ENCODE results near the gene TRAF6.
"Not testable (repeated sequence)": the region's sequence is repeated elsewhere in the genome, so short reads cannot be mapped to it uniquely, and the experiment has no call there.

Gene TRAF6

DNA sequence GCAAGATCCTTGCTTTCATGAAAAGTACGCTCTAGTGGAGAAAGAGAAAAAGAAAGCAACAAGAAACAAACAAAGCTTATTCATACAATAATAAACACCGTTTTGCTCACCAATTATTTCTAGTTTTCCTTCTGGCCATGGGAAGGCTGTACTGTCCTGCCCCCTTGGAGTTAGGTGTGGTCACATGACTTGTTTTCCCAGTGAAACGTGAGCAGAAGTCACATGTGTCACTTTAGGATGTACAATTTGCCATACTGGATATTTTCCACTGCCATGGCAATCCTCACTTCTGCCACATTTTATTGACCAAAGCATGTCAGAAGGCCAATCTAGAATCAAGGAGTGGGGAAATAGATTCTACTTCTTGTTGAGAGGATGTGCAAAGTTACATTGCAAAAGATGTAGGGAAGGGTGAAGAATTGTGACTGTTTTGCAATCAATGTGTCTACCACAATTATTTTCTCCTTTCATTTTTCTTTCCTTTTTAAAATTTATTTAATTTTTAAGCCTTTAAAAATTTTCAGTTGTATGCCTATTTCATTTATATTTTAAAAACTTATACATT, 24.3 kb upstream of the TRAF6 start:
- no peak overlapping the region for H3K27ac ChIP-seq (ENCODE audit: insufficient read depth in 1 of 2, low read depth in 1 of 2, low read length in 2 of 2, poor library complexity in 1 of 2, severe bottlenecking in 2 of 2)
- H3K27me3 ChIP-seq (replicated peaks in 2 of 5; ENCODE audit: control insufficient read depth in 4 of 5, insufficient read depth in 5 of 5, low read length in 4 of 5), result no peaks in the 10 kb centered on the region
- WGBS (ENCODE audit: insufficient coverage), result 100% methylated on average over 1 of the region's 3 CpGs
- DNase-seq, result no peak
- ChIA-PET POLR2A (no interaction called here), CTCF (no interaction called here)
- no peaks in the 10 kb centered on the region for H3K36me3 ChIP-seq (ENCODE audit: control insufficient read depth in 4 of 4, insufficient read depth in 4 of 4, low read length in 3 of 4)
- H3K4me1 ChIP-seq (ENCODE audit: control extremely low read depth in 1 of 4, control insufficient read depth in 4 of 4, insufficient read depth in 4 of 4, low read length in 3 of 4), result peaks cover 0 to 12% (median 4%) of the 10 kb centered on the region in 4 experiments
- H3K4me3 ChIP-seq (ENCODE audit: control insufficient read depth in 1 of 7, extremely low read depth in 1 of 7, insufficient read depth in 4 of 7, low read depth in 2 of 7, low read length in 6 of 7), result no peak overlapping the region
- no peaks in the 10 kb centered on the region for H3K9me3 ChIP-seq (ENCODE audit: control extremely low read depth in 1 of 5, control insufficient read depth in 4 of 5, insufficient read depth in 2 of 5, low read depth in 1 of 5, low read length in 4 of 5)

DNA sequence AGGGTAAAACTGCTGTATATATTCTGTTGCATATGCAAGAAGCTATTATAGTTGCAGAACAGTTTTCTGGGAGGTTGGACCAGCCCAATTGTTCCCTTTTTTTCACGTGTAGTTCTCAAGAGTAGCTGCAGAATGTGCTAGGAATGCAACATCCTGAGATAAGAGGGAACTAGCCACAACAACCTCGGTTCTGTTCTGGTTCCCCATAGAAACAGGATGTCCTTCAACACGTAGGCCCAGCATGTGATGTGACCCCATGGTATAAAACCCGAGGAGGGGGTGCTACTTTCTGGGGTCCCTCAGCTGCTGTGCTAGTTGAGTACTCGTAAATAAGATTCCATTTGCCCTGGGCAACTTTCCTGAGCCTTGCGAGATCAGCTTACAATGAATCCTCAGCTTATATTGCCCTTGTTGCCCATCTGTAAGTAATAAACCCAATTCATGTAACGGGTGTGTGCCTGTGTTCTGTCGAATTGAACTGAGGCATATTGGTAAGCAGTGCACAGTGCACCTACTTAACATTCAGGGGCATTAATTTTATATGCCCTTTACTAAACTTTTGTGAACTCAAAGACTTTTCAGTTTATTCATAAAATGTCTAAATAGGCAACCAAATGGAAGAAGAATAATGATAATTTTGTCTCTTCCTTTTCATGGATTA, 23.0 kb upstream of the TRAF6 start:
- Histone ChIP-seq H3K4me1 (ENCODE audit: control extremely low read depth in 1 of 4, control insufficient read depth in 4 of 4, insufficient read depth in 4 of 4, low read length in 3 of 4) (peaks cover 0 to 12% (median 4%) of the 10 kb centered on the region in 4 experiments), H3K27me3 (replicated peaks in 2 of 5; ENCODE audit: control insufficient read depth in 4 of 5, insufficient read depth in 5 of 5, low read length in 4 of 5) (no peaks in the 10 kb centered on the region), H3K4me3 (ENCODE audit: control insufficient read depth in 1 of 7, extremely low read depth in 1 of 7, insufficient read depth in 4 of 7, low read depth in 2 of 7, low read length in 6 of 7) (peak overlapping the region in 2 of 7 experiments; percentile 5 to 20), H3K36me3 (ENCODE audit: control insufficient read depth in 4 of 4, insufficient read depth in 4 of 4, low read length in 3 of 4) (no peaks in the 10 kb centered on the region), H3K27ac (ENCODE audit: insufficient read depth in 1 of 2, low read depth in 1 of 2, low read length in 2 of 2, poor library complexity in 1 of 2, severe bottlenecking in 2 of 2) (no peak overlapping the region), H3K9me3 (ENCODE audit: control extremely low read depth in 1 of 5, control insufficient read depth in 4 of 5, insufficient read depth in 2 of 5, low read depth in 1 of 5, low read length in 4 of 5) (no peaks in the 10 kb centered on the region)
- CTCF ChIA-PET, result interaction anchor here (0.8 to 1.4 kb wide), 4 partner anchors 19 to 70 kb away, joined by 3 to 4 read pairs (median 3); no protein-coding TSS in a partner anchor
- POLR2A ChIA-PET, result no interaction called here
- WGBS (ENCODE audit: insufficient coverage), result 32% methylated on average over 8 of the region's 8 CpGs
- peak; percentile 29 to 75 (median 64) for DNase-seq

GRCh38 chr11:36530840-36531239, 20.8 kb upstream of the TRAF6 start:
- H3K27ac ChIP-seq (ENCODE audit: insufficient read depth in 1 of 2, low read depth in 1 of 2, low read length in 2 of 2, poor library complexity in 1 of 2, severe bottlenecking in 2 of 2), result no peak overlapping the region
- H3K27me3 ChIP-seq (replicated peaks in 2 of 5; ENCODE audit: control insufficient read depth in 4 of 5, insufficient read depth in 5 of 5, low read length in 4 of 5), result no peaks in the 10 kb centered on the region
- DNase-seq, result no peak
- H3K9me3 ChIP-seq (ENCODE audit: control extremely low read depth in 1 of 5, control insufficient read depth in 4 of 5, insufficient read depth in 2 of 5, low read depth in 1 of 5, low read length in 4 of 5), result no peaks in the 10 kb centered on the region
- CTCF ChIA-PET, result interaction anchor here (1.0 kb wide), 2 partner anchors 16 to 38 kb away, joined by 3 read pairs; no protein-coding TSS in a partner anchor
- peaks cover 0 to 12% (median 4%) of the 10 kb centered on the region in 4 experiments for H3K4me1 ChIP-seq (ENCODE audit: control extremely low read depth in 1 of 4, control insufficient read depth in 4 of 4, insufficient read depth in 4 of 4, low read length in 3 of 4)
- POLR2A ChIA-PET, result no interaction called here
- no peaks in the 10 kb centered on the region for H3K36me3 ChIP-seq (ENCODE audit: control insufficient read depth in 4 of 4, insufficient read depth in 4 of 4, low read length in 3 of 4)
- H3K4me3 ChIP-seq (ENCODE audit: control insufficient read depth in 1 of 7, extremely low read depth in 1 of 7, insufficient read depth in 4 of 7, low read depth in 2 of 7, low read length in 6 of 7), result no peak overlapping the region

GRCh38 chr11:36513965-36514364, 3.9 kb upstream of the TRAF6 start:
- CTCF ChIA-PET, result interaction anchor here (0.9 to 1.5 kb wide), 7 partner anchors 13 to 221 kb away, joined by 3 to 4 read pairs (median 3); no protein-coding TSS in a partner anchor
- 83% methylated on average over 1 of the region's 2 CpGs for WGBS (ENCODE audit: insufficient coverage)
- Histone ChIP-seq H3K4me1 (ENCODE audit: control extremely low read depth in 1 of 4, control insufficient read depth in 4 of 4, insufficient read depth in 4 of 4, low read length in 3 of 4) (peaks cover 2 to 11% (median 8%) of the 10 kb centered on the region in 4 experiments), H3K27ac (ENCODE audit: insufficient read depth in 1 of 2, low read depth in 1 of 2, low read length in 2 of 2, poor library complexity in 1 of 2, severe bottlenecking in 2 of 2) (no peak overlapping the region), H3K27me3 (replicated peaks in 2 of 5; ENCODE audit: control insufficient read depth in 4 of 5, insufficient read depth in 5 of 5, low read length in 4 of 5) (no peaks in the 10 kb centered on the region), H3K4me3 (ENCODE audit: control insufficient read depth in 1 of 7, extremely low read depth in 1 of 7, insufficient read depth in 4 of 7, low read depth in 2 of 7, low read length in 6 of 7) (no peak overlapping the region), H3K36me3 (ENCODE audit: control insufficient read depth in 4 of 4, insufficient read depth in 4 of 4, low read length in 3 of 4) (no peaks in the 10 kb centered on the region), H3K9me3 (ENCODE audit: control extremely low read depth in 1 of 5, control insufficient read depth in 4 of 5, insufficient read depth in 2 of 5, low read depth in 1 of 5, low read length in 4 of 5) (peaks cover 0 to 5% (median 0%) of the 10 kb centered on the region in 5 experiments)
- POLR2A ChIA-PET, result interaction anchor here (0.6 kb wide), 1 partner anchor 237 kb away, joined by 3 read pairs; no protein-coding TSS in a partner anchor
- no peak for DNase-seq

- H3K27me3 ChIP-seq (replicated peaks in 2 of 5; ENCODE audit: control insufficient read depth in 4 of 5, insufficient read depth in 5 of 5, low read length in 4 of 5), result no peaks in the 10 kb centered on the region
- ChIA-PET CTCF (interaction anchor here (1.2 to 1.7 kb wide), 3 partner anchors 9 to 12 kb away, joined by 3 to 6 read pairs (median 3); no protein-coding TSS in a partner anchor), POLR2A (no interaction called here)
- no peak overlapping the region for H3K27ac ChIP-seq (ENCODE audit: insufficient read depth in 1 of 2, low read depth in 1 of 2, low read length in 2 of 2, poor library complexity in 1 of 2, severe bottlenecking in 2 of 2)
- H3K4me1 ChIP-seq (ENCODE audit: control extremely low read depth in 1 of 4, control insufficient read depth in 4 of 4, insufficient read depth in 4 of 4, low read length in 3 of 4), result peaks cover 10 to 21% (median 15%) of the 10 kb centered on the region in 4 experiments
- no peak overlapping the region for H3K4me3 ChIP-seq (ENCODE audit: control insufficient read depth in 1 of 7, extremely low read depth in 1 of 7, insufficient read depth in 4 of 7, low read depth in 2 of 7, low read length in 6 of 7)
- no peaks in the 10 kb centered on the region for H3K36me3 ChIP-seq (ENCODE audit: control insufficient read depth in 4 of 4, insufficient read depth in 4 of 4, low read length in 3 of 4)
- peaks cover 0 to 5% (median 0%) of the 10 kb centered on the region in 5 experiments for H3K9me3 ChIP-seq (ENCODE audit: control extremely low read depth in 1 of 5, control insufficient read depth in 4 of 5, insufficient read depth in 2 of 5, low read depth in 1 of 5, low read length in 4 of 5)
- no peak for DNase-seq
- WGBS (ENCODE audit: insufficient coverage), result 88% methylated on average over 5 of the region's 5 CpGs
Measured at GRCh38 chr11:36512016-36512415, 1.9 kb upstream of the TRAF6 start.

DNA sequence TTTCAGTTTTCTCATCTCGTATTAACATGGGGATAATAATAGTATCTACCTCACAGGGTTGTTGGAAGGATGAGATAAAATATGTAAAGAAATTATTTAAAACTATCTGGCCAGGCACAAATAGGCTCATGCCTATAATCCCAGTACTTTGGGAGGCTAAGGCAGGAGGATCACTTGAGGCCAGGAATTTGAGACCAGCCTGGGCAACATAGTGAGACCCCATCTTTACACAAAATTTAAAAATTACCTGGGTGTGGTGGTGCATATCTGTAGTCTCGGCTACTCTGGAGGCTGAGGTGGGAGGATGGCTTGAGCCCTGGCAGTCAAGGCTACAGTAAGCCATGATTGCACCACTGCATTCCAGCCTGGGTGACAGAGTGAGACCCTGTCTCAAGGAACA, 990 bp upstream of the TRAF6 start:
- WGBS (ENCODE audit: insufficient coverage), result no CpG with 5 or more reads among the region's 2 CpGs
- POLR2A ChIA-PET; H3K36me3 ChIP-seq (ENCODE audit: control insufficient read depth in 4 of 4, insufficient read depth in 4 of 4, low read length in 3 of 4); H3K9me3 ChIP-seq (ENCODE audit: control extremely low read depth in 1 of 5, control insufficient read depth in 4 of 5, insufficient read depth in 2 of 5, low read depth in 1 of 5, low read length in 4 of 5); H3K27me3 ChIP-seq (replicated peaks in 2 of 5; ENCODE audit: control insufficient read depth in 4 of 5, insufficient read depth in 5 of 5, low read length in 4 of 5); H3K27ac ChIP-seq (ENCODE audit: insufficient read depth in 1 of 2, low read depth in 1 of 2, low read length in 2 of 2, poor library complexity in 1 of 2, severe bottlenecking in 2 of 2); DNase-seq: not testable (repeated sequence)
- H3K4me1 ChIP-seq (ENCODE audit: control extremely low read depth in 1 of 4, control insufficient read depth in 4 of 4, insufficient read depth in 4 of 4, low read length in 3 of 4), result peaks cover 10 to 21% (median 15%) of the 10 kb centered on the region in 4 experiments
- CTCF ChIA-PET, result interaction anchor here (1.1 to 3.6 kb wide), 7 partner anchors 9 to 219 kb away, joined by 3 to 18 read pairs (median 5); no protein-coding TSS in a partner anchor
- H3K4me3 ChIP-seq (ENCODE audit: control insufficient read depth in 1 of 7, extremely low read depth in 1 of 7, insufficient read depth in 4 of 7, low read depth in 2 of 7, low read length in 6 of 7), result peak overlapping the region in 4 of 7 experiments; percentile 96 to 98 (median 97)

DNA sequence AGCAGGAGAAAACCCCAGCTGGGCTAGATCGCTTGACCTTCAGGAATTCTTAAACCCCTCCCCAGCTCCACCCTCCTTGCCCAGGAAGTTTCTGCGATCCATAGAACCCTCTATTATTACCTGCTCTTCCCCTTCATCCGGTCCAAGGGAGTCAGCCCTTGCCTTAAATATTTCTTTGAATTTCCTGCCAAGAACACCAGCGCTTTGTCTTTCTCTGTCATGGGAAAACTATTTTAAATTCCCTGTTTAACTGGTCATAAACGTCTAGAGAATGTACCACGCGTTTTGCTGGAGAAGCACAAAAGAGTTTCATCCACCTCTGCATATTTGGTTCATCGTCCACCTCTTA, 496 bp upstream of the TRAF6 start:
- Histone ChIP-seq H3K27me3 (replicated peaks in 2 of 5; ENCODE audit: control insufficient read depth in 4 of 5, insufficient read depth in 5 of 5, low read length in 4 of 5) (no peaks in the 10 kb centered on the region), H3K27ac (ENCODE audit: insufficient read depth in 1 of 2, low read depth in 1 of 2, low read length in 2 of 2, poor library complexity in 1 of 2, severe bottlenecking in 2 of 2) (peak overlapping the region in 1 of 2 experiments; percentile 91), H3K4me3 (ENCODE audit: control insufficient read depth in 1 of 7, extremely low read depth in 1 of 7, insufficient read depth in 4 of 7, low read depth in 2 of 7, low read length in 6 of 7) (peak overlapping the region; percentile 70 to 100 (median 96)), H3K9me3 (ENCODE audit: control extremely low read depth in 1 of 5, control insufficient read depth in 4 of 5, insufficient read depth in 2 of 5, low read depth in 1 of 5, low read length in 4 of 5) (peaks cover 0 to 5% (median 0%) of the 10 kb centered on the region in 5 experiments), H3K4me1 (ENCODE audit: control extremely low read depth in 1 of 4, control insufficient read depth in 4 of 4, insufficient read depth in 4 of 4, low read length in 3 of 4) (peaks cover 10 to 21% (median 15%) of the 10 kb centered on the region in 4 experiments), H3K36me3 (ENCODE audit: control insufficient read depth in 4 of 4, insufficient read depth in 4 of 4, low read length in 3 of 4) (no peaks in the 10 kb centered on the region)
- 10% methylated on average over 6 of the region's 8 CpGs for WGBS (ENCODE audit: insufficient coverage)
- DNase-seq, result no peak
- ChIA-PET POLR2A (no interaction called here), CTCF (interaction anchor here (0.6 to 3.6 kb wide), 7 partner anchors 10 to 218 kb away, joined by 3 to 18 read pairs (median 4); no protein-coding TSS in a partner anchor)
